Activated naive CD8-positive, alpha-beta T cell (primary cell): ENCODE results near the gene TMEM151B.
"Not testable (repeated sequence)": the region's sequence is repeated elsewhere in the genome, so short reads cannot be mapped to it uniquely, and the experiment has no call there.

ENCODE experiments used
- H3K27ac Mint-ChIP-seq: one replicate; pipeline ENCODE4 v1.8.0; 2021; ENCODE audit warnings: mixed read lengths
- H3K27me3 Mint-ChIP-seq: one replicate; pipeline ENCODE4 v1.8.0; 2021; ENCODE audit warnings: mixed read lengths
- H3K36me3 Mint-ChIP-seq: one replicate; pipeline ENCODE4 v1.8.0; 2021; ENCODE audit warnings: mixed read lengths
- H3K4me1 Mint-ChIP-seq: one replicate; pipeline ENCODE4 v1.8.0; 2021; ENCODE audit warnings: low read depth, mixed read lengths
- H3K4me3 Mint-ChIP-seq: one replicate; pipeline ENCODE4 v1.8.0; 2021; ENCODE audit warnings: mild to moderate bottlenecking, mixed read lengths
- H3K9me3 Mint-ChIP-seq: one replicate; pipeline ENCODE4 v1.8.0; 2021; ENCODE audit warnings: low read depth, mixed read lengths

TMEM151B gene

DNA sequence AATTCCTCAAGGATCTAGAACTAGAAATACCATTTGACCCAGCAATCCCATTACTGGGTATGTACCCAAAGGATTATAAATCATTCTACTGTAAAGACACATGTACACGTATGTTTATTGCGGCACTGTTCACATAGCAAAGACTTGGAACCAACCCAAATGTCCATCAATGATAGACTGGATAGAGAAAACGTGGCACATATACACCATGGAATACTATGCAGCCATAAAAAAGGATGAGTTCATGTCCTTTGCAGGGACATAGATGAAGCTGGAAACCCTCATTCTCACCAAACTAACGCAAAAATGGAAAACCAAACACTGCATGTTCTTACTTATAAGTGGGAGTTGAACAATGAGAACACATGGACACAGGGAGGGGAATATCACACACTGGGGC is 76.6 kb downstream of the TMEM151B start:
- not testable (repeated sequence) for H3K4me3 Mint-ChIP-seq, H3K9me3 Mint-ChIP-seq, H3K27ac Mint-ChIP-seq

DNA sequence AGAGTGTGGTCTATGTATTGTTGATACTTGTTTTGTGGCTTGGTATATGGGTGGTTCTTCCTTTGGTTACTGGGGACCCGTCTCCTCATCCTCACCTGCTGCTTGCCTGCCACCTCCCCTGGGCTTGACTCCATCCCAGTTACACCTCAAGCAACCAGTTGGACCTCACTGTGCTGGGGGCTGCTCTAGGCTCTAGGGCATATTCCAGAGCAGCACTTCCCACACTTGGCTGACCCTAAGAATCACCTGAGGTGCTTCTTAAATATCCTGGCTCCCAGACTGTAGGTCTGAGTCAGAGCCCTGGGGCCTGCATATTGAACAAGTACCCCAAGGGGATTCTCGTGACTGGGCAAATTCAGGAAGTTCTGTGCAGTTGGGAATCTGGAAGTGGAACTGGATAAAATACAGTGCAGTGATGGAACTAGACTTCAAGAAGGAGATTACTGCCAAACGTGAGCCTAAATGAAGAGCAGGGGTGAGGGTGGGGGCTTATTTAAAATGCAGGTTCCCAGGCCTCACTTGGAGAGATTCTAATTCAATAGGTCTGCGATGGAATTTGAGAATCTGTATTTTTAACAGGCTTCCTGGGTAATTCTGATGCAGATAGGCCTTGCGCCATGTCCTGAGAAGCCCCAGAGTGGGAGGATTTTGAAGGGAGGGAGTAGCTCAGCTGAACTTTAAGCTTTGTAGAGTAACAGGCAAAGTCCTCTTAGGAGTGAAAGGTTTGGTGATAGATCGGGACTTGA is 79.8 kb downstream of the TMEM151B start:
- Mint-ChIP-seq H3K9me3 (no peaks in the 10 kb centered on the region), H3K27ac (no peak overlapping the region)

More for the DNA sequence above, 76.6 kb downstream of the TMEM151B start:
- not testable (repeated sequence) for H3K36me3 Mint-ChIP-seq, H3K4me1 Mint-ChIP-seq
- H3K27me3 Mint-ChIP-seq = peaks cover 13% of the 10 kb centered on the region

DNA sequence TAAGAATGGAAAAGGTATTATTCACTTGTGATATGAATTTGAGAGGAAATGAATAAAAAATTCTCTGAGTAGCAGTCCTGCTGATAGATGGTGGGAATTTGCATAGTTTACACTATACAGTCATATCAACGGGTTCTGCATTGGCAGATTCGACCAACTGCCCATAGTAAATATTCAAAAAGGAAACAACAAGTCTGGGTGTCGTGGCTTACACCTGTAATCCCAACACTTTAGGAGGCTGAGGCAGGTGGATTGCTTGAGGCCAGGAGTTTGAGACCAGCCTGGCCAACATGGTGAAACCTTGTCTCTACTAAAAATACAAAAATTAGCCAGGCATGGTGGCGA is 80.4 kb downstream of the TMEM151B start:
- H3K9me3 Mint-ChIP-seq, H3K27me3 Mint-ChIP-seq, H3K27ac Mint-ChIP-seq, H3K4me3 Mint-ChIP-seq, H3K4me1 Mint-ChIP-seq, H3K36me3 Mint-ChIP-seq: not testable (repeated sequence)

More for the DNA sequence above, 79.8 kb downstream of the TMEM151B start:
- H3K27me3 Mint-ChIP-seq = no peaks in the 10 kb centered on the region
- H3K36me3 Mint-ChIP-seq = no peaks in the 10 kb centered on the region
- no peaks in the 10 kb centered on the region for H3K4me1 Mint-ChIP-seq
- H3K4me3 Mint-ChIP-seq = no peak overlapping the region

DNA sequence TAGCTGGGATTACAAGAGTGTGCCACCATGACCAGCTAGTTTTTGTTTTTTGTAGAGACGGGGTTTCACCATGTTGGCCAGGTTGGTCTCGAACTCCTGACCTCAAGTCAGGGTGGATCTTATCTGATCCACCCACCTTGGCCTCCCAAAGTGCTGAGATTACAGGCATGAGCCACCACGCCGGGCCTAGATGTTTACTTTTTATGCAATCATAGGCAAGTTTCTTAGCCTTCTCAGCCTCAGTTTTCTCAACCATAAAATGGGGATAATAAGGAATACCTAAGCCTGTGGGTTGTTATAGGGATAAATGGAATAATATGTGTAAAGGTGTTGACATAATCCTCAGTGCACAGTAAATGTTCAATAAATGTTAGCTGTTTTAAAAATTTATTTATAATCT is 82.0 kb downstream of the TMEM151B start:
- no peaks in the 10 kb centered on the region for H3K9me3 Mint-ChIP-seq
- no peaks in the 10 kb centered on the region for H3K36me3 Mint-ChIP-seq

GRCh38 chr6:44353336-44353735 is 83.1 kb downstream of the TMEM151B start:
- H3K36me3 Mint-ChIP-seq = no peaks in the 10 kb centered on the region
- H3K4me3 Mint-ChIP-seq = no peak overlapping the region
- no peak overlapping the region for H3K27ac Mint-ChIP-seq
- H3K9me3 Mint-ChIP-seq = no peaks in the 10 kb centered on the region
- peaks cover 3% of the 10 kb centered on the region for H3K27me3 Mint-ChIP-seq
- H3K4me1 Mint-ChIP-seq = no peaks in the 10 kb centered on the region

More for the DNA sequence above, 82.0 kb downstream of the TMEM151B start:
- no peaks in the 10 kb centered on the region for H3K4me1 Mint-ChIP-seq
- H3K27me3 Mint-ChIP-seq = peaks cover 3% of the 10 kb centered on the region
- no peak overlapping the region for H3K4me3 Mint-ChIP-seq
- H3K27ac Mint-ChIP-seq = no peak overlapping the region

- Mint-ChIP-seq H3K36me3 (no peaks in the 10 kb centered on the region), H3K27ac (no peak overlapping the region), H3K4me3 (no peak overlapping the region), H3K27me3 (peaks cover 3% of the 10 kb centered on the region), H3K4me1 (no peaks in the 10 kb centered on the region), H3K9me3 (no peaks in the 10 kb centered on the region)
These were observed 85.4 kb downstream of the TMEM151B start for GRCh38 chr6:44355640-44356039.

- Mint-ChIP-seq H3K27me3 (peaks cover 3% of the 10 kb centered on the region), H3K36me3 (no peaks in the 10 kb centered on the region), H3K27ac (no peak overlapping the region), H3K4me1 (no peaks in the 10 kb centered on the region), H3K9me3 (no peaks in the 10 kb centered on the region), H3K4me3 (no peak overlapping the region)
These were observed 86.2 kb downstream of the TMEM151B start for GRCh38 chr6:44356487-44356886.
